A549 treated with GW870086 at 1 μM for 4 hours (cell line): ENCODE data around the gene GPR146. TPM values are rescaled to one million over a fixed set of nuclear protein-coding genes. Genes with fewer than 3 reads are reported as not detected.

Experiments used
- total RNA-seq: library from RNA; stranded (reverse); fragments of 200-300 nt; extraction: Qiagen RNA extraction; gene quantifications from 5 replicates; pipeline ENCODE4 v1.2.3, GENCODE V29; 2022; ENCODE audit warnings: low read depth

The GPR146 gene, protein sequence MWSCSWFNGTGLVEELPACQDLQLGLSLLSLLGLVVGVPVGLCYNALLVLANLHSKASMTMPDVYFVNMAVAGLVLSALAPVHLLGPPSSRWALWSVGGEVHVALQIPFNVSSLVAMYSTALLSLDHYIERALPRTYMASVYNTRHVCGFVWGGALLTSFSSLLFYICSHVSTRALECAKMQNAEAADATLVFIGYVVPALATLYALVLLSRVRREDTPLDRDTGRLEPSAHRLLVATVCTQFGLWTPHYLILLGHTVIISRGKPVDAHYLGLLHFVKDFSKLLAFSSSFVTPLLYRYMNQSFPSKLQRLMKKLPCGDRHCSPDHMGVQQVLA
- 1.5 to 2.2 TPM (median 1.5 TPM) in 5 replicates for total RNA-seq

GRCh38 chr7:1044189-1045068 is at the start of gene GPR146:
GPR146 (plus strand) TSS chr7:1044546; CDS start chr7:1057516, 12,970 bp downstream.

DNA sequence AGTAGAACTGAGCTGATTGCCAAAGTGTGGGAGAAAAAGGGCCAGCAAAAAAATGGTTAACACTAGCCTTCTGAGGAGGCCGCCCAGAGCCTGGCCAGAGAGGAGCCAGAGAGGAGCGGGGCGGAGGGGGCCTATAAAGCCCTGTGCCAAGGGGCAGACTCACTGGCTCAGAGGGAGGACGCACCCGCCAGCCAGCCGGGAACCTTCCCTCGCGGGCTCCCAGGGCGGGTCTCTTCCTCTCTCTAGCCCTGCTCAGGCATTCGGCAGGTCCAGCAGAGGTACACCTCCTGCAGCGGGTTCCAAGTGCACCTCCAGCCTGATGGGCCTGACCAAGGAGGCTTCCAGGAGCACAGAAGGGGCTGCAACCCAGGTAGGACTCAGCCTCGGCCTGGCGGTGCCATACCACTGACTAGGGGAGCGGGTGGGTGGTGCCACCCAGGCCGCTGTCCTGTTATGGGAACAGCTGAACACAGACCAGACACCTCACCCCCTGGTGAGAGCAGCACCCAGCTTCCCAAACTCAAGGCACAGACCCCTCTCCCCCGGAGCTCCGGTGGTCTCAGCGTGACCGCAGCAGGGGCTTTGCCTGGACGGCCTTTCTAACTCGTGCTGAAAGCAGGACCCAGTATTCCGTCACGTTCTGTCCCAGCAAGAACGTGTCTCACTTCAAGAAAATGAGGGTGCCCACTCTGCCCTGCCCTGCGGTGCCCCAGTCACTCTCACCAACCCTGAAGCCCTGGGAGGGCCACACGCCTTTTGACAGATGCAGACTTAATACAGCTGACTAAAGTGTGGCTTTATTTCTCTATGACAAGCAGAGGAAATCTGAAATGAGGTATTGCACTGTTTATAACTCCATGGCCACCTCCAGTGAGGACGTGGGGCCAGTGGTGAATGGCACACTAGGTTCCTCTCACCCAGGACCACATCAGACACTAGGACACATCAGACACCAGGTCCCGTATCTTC is 43.9 kb downstream of the GPR146 start, which contains the start of gene GPER1:
Gene GPER1 (plus strand): TSS at position 162 of the 969 bp plus-strand sequence. CDS start 3,616 bp downstream, outside the sequence.

Other genes starting within 250 kb of the GPR146 start
- 61.7 to 95.0 TPM (median 81.5 TPM) in 5 replicates for gene SUN1, start 212.1 kb upstream of the GPR146 start, total RNA-seq
- 46.5 to 68.4 TPM (median 59.3 TPM) in 5 replicates for gene GET4, start 168.0 kb upstream of the GPR146 start, total RNA-seq
- gene ADAP1, start 89.9 kb upstream of the GPR146 start, total RNA-seq = 3.7 to 5.1 TPM (median 4.0 TPM) in 5 replicates
- 5.3 to 7.5 TPM (median 5.6 TPM) in 5 replicates for gene COX19, start 69.0 kb upstream of the GPR146 start, total RNA-seq
- gene CYP2W1, start 61.4 kb upstream of the GPR146 start, total RNA-seq = 0.05 to 0.09 TPM (median 0.07 TPM) in 3 of 5 replicates, not detected in the others
- gene GPER1, start 43.6 kb downstream of the GPR146 start, total RNA-seq = 0.72 to 1.2 TPM (median 0.79 TPM) in 5 replicates
- gene ZFAND2A, start 115.7 kb downstream of the GPR146 start, total RNA-seq = 55.8 to 60.9 TPM (median 59.6 TPM) in 5 replicates
- not detected in 5 replicates for gene UNCX, start 188.3 kb downstream of the GPR146 start, total RNA-seq